ENCODE data around the gene KRT86. TPM values are rescaled to one million over a fixed set of nuclear protein-coding genes. Genes with fewer than 3 reads are reported as not detected.
"Not testable (repeated sequence)": the region's sequence is repeated elsewhere in the genome, so short reads cannot be mapped to it uniquely, and the experiment has no call there.

Gene KRT86
- total RNA-seq, 1 donor from 2014 or later, result 3.4 TPM

DNA sequence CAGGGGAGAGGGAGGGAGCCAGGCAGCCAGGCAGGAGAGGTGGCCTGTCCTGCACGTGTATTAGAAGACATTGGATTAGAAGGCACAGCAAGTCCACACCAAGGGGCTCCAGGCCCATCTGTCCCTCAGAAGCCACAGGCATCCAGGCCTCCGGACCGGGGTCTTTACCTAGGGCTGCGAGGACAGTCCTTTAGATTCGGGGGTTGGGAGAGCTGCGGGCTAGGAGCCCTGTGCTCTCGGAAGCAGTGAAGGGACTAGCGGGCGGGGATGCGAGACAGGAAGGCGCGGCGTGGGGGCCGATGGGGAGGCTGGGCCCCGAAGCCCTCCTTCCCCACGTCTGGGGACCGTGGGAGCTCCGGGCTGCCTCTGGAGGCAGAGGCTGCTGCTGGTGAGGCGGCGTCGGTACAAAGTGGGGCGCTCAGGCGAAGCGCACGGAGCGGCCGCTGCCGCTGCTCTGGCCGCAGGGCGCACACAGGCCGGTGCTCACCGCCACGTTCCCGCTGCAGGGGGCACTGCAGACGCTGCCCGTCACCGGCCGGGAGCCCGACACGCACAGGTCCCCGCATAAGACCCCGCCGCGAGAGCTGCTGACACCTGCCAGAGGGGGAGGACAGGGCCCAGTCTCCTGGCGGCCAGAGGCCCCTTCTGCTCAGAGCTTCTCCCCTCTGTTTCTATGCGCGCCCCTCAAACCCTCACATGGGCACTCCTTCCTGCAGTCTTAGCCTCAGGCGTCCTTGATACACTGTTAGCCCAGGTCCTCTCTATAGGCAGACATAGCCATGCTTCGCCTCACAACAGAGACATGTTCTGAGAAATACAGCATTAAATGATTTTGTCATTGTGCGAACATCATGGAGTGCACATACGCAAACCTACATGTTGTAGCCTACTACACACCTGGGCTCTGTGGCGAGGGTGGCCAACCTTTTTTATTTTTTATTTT is 24.1 kb upstream of the KRT86 start:
- intact Hi-C loops (cut with micrococcal nuclease), result no loop called here

DNA sequence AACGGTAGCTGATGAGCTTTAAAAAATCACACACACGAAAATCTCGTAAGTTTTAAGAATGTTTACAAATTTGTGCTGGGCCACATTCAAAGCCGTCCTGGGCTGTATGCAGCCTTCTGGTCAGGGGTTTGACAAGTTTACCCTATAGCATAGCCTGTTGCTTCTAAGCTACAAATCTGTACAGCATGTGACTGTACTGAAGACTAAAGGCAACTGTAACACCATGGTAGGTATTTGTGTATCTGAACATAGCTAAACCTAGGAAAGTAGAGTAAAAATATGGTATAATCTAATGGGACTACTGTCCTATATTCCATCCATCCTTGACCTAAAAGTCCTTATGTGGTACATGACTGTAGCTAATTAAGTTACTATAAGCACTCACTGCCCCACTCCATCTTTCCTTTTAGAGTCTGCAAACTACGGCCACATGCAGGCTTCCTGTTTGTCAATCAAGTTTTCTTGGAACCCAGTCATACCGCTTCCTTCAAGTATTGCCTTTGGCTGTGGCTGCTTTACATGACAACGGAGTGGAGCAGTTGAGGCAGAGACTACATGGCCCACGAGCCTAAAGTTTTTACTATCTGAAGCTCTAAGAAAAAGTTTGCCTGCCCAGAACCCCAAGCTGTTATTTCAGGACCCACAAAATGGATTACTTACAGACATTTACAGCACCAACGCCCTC is 22.9 kb upstream of the KRT86 start:
- intact Hi-C loops (cut with micrococcal nuclease), result loop anchor here (1.0 kb wide), 1 partner anchor 7 kb away; no protein-coding TSS in a partner anchor

DNA sequence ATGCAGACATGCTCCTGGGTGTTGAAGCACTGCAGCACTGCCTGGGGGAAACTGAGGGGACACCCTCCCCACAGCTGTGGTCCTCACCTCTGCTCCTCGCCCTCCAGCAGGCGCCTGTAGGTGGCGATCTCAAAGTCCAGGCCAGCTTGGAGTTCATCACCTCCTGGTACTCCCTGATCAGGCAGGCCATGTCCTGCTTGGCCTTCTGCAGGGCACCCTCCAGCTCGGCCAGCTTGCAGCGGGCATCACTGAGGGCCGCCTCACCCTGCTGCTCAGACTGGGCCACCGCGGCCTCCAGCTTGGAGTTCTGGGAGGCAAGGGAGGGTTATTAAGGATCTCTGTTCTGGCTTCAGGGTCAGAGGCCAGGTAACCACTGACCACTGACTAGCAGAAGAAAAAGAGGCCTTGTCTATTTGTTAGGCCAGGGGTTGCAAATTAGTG is 22.2 kb upstream of the KRT86 start:
- intact Hi-C loops (cut with micrococcal nuclease), result loop anchor here (1.0 kb wide), 1 partner anchor 8 kb away; no protein-coding TSS in a partner anchor

- intact Hi-C loops (cut with micrococcal nuclease), result loop anchor here (1.0 kb wide), 1 partner anchor 9 kb away; no protein-coding TSS in a partner anchor
These were observed 21.6 kb upstream of the KRT86 start for GRCh38 chr12:52252728-52253343.

GRCh38 chr12:52253391-52254179 is 20.9 kb upstream of the KRT86 start:
- intact Hi-C loops (cut with micrococcal nuclease), result no loop called here

GRCh38 chr12:52254180-52254964 is 20.1 kb upstream of the KRT86 start:
- intact Hi-C loops (cut with micrococcal nuclease), result no loop called here

DNA sequence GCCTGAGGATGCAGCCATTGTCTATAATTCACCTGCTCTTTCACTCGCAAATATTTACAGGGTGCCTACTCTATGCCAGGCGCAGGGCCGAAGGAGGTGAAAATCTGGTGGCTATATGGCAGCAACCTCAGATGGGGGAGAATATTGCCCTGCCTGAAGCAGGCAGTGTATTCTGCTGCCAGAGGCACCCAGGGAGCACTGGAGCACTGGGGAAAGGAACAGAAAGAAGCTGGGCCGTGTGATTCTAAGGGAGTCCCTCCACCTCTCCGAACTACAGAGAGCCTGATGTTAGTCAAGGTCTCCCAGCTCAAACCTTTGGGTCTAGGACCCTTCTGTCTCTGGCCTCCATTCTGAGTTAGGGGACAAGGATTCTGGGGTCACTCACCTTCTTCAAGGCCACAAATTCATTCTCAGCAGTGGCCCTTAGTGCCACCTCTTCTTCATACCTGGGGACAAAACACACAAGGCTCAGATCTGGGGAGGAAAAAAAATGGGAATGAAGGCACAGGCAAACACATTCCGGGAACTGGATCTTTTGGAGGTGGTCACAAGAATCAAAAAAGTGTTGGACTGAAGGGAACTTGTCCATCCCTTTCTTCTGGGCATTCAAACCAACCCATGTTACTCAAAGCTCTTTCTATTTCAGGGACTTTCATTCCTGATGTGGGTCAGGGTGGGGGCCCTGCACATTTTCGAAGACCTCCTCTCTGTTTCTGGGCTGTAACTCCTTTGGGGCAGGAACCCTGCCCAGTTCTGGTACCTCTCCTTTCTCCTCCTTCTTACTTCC is 19.3 kb upstream of the KRT86 start:
- intact Hi-C loops (cut with micrococcal nuclease), result no loop called here

DNA sequence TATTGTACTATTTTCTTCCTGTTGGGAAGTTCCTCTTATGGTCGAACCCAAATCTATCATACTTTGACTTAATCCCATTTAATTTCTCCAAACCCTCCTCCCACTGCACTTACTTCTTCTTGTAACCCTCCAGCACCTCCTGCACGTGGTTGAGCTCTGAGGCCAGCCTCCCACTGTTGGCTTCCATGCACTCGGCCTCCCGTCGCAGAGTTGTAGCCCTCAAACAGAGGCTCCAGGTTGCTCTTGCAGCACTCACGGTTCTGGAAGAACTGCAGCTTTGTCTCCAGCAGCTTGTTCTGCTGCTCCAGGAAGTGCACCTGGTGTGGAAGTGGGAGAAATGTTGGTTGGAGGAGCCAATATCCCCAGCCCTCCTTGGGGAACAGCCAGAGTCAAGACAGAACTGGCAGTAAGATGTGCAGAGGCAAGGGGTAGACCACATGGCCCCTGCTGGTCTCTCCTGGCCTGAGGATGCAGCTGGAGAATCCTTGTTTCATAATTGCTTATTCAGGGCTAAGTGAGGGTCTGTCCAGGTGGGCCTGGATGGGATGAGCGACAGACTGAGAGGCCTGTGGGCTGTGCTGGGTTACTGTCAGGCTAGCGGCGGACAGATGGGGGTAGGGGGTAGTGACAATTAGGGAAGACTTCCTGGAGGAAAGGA is 18.4 kb upstream of the KRT86 start:
- intact Hi-C loops (cut with micrococcal nuclease), result no loop called here

GRCh38 chr12:52256584-52256935 is 17.9 kb upstream of the KRT86 start:
- intact Hi-C loops (cut with micrococcal nuclease), result no loop called here

GRCh38 chr12:52257074-52257551 is 17.3 kb upstream of the KRT86 start:
- intact Hi-C loops (cut with micrococcal nuclease), result no loop called here

DNA sequence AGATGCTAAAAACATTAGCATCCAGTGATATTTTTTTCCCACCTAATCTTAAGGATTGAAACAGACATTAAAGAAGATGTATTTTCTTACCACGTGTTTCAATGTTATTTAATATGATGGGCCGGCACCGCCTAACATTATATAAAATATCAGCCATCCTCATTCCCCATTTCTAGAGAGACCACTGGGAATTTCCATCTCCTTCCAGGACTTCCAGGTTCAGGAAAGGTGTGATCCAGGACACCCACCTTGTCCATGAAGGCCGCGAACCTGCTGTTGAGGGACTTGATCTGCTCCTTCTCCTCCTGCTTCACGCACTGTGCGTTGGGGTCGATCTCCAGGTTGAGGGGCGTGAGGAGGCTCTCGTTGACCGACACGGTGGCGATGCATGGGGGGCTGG is 16.5 kb upstream of the KRT86 start:
- intact Hi-C loops (cut with micrococcal nuclease), result not testable (repeated sequence)

GRCh38 chr12:52258335-52258901 is 16.0 kb upstream of the KRT86 start:
- intact Hi-C loops (cut with micrococcal nuclease), result no loop called here

GRCh38 chr12:52259657-52260243 is 14.7 kb upstream of the KRT86 start:
- intact Hi-C loops (cut with micrococcal nuclease), result loop anchor here (5.0 kb wide), 1 partner anchor 37 kb away; no protein-coding TSS in a partner anchor

GRCh38 chr12:52260361-52261207 is 13.9 kb upstream of the KRT86 start:
- intact Hi-C loops (cut with micrococcal nuclease), result loop anchor here (5.0 kb wide), 1 partner anchor 38 kb away; no protein-coding TSS in a partner anchor

DNA sequence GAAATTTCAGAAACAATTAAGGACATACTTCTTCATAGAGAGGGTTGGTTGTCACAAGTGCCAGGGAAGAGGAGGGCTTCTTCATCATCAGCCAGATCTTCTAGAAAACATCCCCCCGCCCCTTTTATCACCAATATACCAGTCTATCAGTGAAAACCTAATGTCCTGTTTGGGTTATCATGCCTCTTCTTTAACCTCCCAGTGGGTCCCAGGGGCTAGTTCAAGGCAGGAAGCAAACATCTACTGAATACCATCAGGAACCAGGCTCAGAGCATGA is 13.3 kb upstream of the KRT86 start:
- intact Hi-C loops (cut with micrococcal nuclease), result loop anchor here (5.0 kb wide), 1 partner anchor 39 kb away; no protein-coding TSS in a partner anchor

DNA sequence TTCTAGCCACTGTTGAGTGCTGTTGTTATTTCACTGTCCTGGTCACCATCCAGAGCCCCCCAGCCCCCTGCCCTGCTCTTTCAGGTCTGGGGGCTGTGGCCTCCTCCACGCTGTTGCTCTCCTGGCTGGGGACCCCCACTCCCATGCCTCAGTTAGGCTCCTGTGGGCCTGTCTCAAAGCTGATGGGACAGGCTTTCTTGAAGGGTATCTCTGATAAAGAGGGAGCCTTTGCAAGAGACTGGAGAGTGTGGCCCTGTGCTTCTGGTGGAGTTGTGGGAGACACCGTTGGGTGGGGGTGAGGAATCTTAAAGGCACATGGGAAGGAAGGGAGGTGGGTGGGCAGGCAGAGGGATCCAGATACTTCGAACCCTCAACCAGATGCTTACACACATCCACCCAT is 12.2 kb upstream of the KRT86 start:
- intact Hi-C loops (cut with micrococcal nuclease), result loop anchor here (5.0 kb wide), 1 partner anchor 40 kb away; no protein-coding TSS in a partner anchor
